Erythroblast (primary cell): ENCODE data around the gene TSPO.

Experiments used
- GATA1 ChIP-seq: IDR thresholded peaks from 2 replicates; pipeline ENCODE4 v1.6.1; 2011; ENCODE audit warnings: low read depth, mild to moderate bottlenecking, control low read depth, low read length, moderate library complexity
- POLR2A ChIP-seq: IDR thresholded peaks from 2 replicates; pipeline ENCODE4 v1.6.1; 2011; ENCODE audit warnings: mild to moderate bottlenecking, low read length

- TF ChIP-seq POLR2A = no peak
- TF ChIP-seq GATA1 = no peak
These were observed 3.5 kb upstream of the TSPO start for GRCh38 chr22:43147821-43148220.
